ENCODE measurements around the gene VAV3. TPM values are rescaled to one million over a fixed set of nuclear protein-coding genes. Genes with fewer than 3 reads are reported as not detected.

Gene VAV3
- polyA plus RNA-seq, 1 of the 3 experiments (the other 2 are of a cell fraction): not detected

GRCh38 chr1:107551456-107551855 lies 413.5 kb downstream of the VAV3 start:
- Histone ChIP-seq H3K4me2 (no peak overlapping the region), H3K27me3 (ENCODE audit: insufficient read depth) (no peaks in the 10 kb centered on the region), H3K4me1 (ENCODE audit: control insufficient read depth in 1 of 2, insufficient read depth in 2 of 2, low read depth in 1 of 2, low read length in 1 of 2) (peaks cover 0 to 11% of the 10 kb centered on the region in 2 experiments; a peak in 2 of 4 replicates), H3K9ac (no peak overlapping the region), H3K36me3 (replicated peaks in 1 of 2; ENCODE audit: control insufficient read depth in 1 of 2, insufficient read depth in 2 of 2, low read length in 1 of 2) (no peaks in the 10 kb centered on the region), H3K9me2 (no peaks in the 10 kb centered on the region), H3K27ac (ENCODE audit: low read depth in 2 of 2, low read length in 1 of 2) (no peak overlapping the region), H3K79me2 (ENCODE audit: insufficient read depth) (no peaks in the 10 kb centered on the region), H4K20me1 (ENCODE audit: insufficient read depth) (no peaks in the 10 kb centered on the region), H2AFZ (ENCODE audit: low read depth) (no peak overlapping the region), H3F3A (replicated peaks; ENCODE audit: insufficient read depth) (no peaks in the 10 kb centered on the region), H3K4me3 (ENCODE audit: low read depth in 2 of 2, low read length in 1 of 2) (no peak overlapping the region), H3K9me3 (no peaks in the 10 kb centered on the region)
- TF ChIP-seq FOSL2 (IDR thresholded peaks at IDR 0.05; ENCODE audit: borderline replicate concordance, low read depth) (no peak), RFX5 (IDR thresholded peaks at IDR 0.05; ENCODE audit: low read length) (no peak), MAX (IDR thresholded peaks at IDR 0.05; ENCODE audit: low read depth) (no peak), ELF1 (IDR thresholded peaks at IDR 0.05) (no peak), YY1 (IDR thresholded peaks at IDR 0.05; ENCODE audit: low read depth) (no peak), GATA2 (CRISPR knock-in tag; IDR thresholded peaks at IDR 0.05) (no peak), REST (IDR thresholded peaks at IDR 0.05; ENCODE audit: low read depth, low read length) (no peak), CTCF (IDR thresholded peaks at IDR 0.05) (no peak), USF1 (IDR thresholded peaks at IDR 0.05; ENCODE audit: borderline replicate concordance, low read depth) (no peak), FOXJ3 (CRISPR knock-in tag; IDR thresholded peaks at IDR 0.05) (no peak), JUND (IDR thresholded peaks at IDR 0.05) (no peak), SIN3A (IDR thresholded peaks at IDR 0.05; ENCODE audit: borderline replicate concordance, low read depth, low read length) (no peak)
- POLR2A ChIA-PET: no interaction called here
- DNase-seq: no peak
- CTCF ChIA-PET: no interaction called here
- 13% methylated on average over 1 of the region's 1 CpG for WGBS (ENCODE audit: low lambda C conversion rate)
